NB4 (cell line): ENCODE data around the gene BBS4.
"Not testable (repeated sequence)": the region's sequence is repeated elsewhere in the genome, so short reads cannot be mapped to it uniquely, and the experiment has no call there.

Experiments used
- DNase-seq: peaks from one replicate; pipeline ENCODE4 v3.0.0; 2010; ENCODE audit warnings: low read depth
- H3K4me3 ChIP-seq: one replicate; pipeline ENCODE4 v1.5.1; 2011; ENCODE audit warnings: mild to moderate bottlenecking, low read depth, low read length, moderate library complexity
- MYC ChIP-seq: IDR thresholded peaks from 2 replicates; pipeline ENCODE4 v1.6.1; 2011; ENCODE audit warnings: low read depth, low read length
- POLR2A ChIP-seq: IDR thresholded peaks from 2 replicates; pipeline ENCODE4 v1.6.1; 2011; ENCODE audit warnings: mild to moderate bottlenecking; ENCODE audit not compliant: insufficient read length; ENCODE audit errors: extremely low read depth
- TF ChIP-seq, protein P1 (sequence below): IDR thresholded peaks from one replicate; pipeline ENCODE4 v1.5.1; 2012; ENCODE audit warnings: low read depth, low read length
- TF ChIP-seq, protein P2 (sequence below): IDR thresholded peaks from 2 replicates; pipeline ENCODE4 v1.6.1; 2011; ENCODE audit warnings: low read depth, low read length

The BBS4 gene, protein sequence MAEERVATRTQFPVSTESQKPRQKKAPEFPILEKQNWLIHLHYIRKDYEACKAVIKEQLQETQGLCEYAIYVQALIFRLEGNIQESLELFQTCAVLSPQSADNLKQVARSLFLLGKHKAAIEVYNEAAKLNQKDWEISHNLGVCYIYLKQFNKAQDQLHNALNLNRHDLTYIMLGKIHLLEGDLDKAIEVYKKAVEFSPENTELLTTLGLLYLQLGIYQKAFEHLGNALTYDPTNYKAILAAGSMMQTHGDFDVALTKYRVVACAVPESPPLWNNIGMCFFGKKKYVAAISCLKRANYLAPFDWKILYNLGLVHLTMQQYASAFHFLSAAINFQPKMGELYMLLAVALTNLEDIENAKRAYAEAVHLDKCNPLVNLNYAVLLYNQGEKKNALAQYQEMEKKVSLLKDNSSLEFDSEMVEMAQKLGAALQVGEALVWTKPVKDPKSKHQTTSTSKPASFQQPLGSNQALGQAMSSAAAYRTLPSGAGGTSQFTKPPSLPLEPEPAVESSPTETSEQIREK

DNA sequence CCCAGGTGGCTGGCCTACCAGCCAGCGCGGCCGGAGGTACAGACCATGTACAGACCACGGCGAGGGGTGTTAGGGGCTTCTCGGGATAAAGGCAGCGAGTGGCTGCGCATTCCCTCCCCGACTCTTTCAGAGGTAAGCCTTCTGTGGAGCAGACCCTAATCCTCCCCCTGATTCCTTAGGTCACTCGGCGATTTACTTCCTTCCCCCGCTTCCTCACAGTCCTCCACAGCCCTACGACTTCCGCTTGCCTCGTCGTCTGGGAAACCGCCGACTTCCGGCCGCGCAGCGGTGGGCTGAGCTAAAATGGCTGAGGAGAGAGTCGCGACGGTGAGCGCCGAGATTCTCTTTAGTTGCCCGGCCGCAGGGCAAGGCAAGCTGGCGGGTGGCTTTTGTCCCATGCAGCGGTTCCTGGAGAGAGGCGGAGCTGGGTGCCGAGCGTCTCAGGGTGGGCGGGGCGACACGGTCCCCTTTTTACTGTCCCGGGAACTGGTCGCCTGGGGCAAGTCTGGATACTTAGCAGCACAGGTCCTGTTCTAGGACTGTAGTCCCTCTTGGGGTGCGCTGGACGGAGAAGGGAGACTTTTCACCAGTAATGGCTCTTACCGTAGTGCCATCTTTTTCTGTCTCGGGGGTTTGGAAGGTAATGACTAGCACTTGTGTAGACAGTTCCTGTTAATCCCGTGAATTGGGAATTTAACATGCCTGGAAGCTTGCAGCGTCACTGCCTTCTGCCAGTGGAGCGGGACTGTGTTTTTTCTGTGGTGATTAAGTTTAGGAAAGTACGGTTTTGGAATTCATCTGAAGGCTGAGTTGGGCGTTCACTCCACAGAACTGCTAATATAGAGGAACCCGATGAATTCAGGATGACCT lies at the start of gene BBS4, which contains the start of gene HIGD2B:
BBS4 (plus strand) TSS at position 283 of the 870 bp plus-strand sequence; CDS start at position 304, 21 bp downstream.
HIGD2B (minus strand) TSS at position 258 of the 870 bp plus-strand sequence. CDS start 9,808 bp downstream, outside the sequence.
- peak within 1 kb of the TSS; percentile 99 for H3K4me3 ChIP-seq
- TF ChIP-seq, protein P1, sequence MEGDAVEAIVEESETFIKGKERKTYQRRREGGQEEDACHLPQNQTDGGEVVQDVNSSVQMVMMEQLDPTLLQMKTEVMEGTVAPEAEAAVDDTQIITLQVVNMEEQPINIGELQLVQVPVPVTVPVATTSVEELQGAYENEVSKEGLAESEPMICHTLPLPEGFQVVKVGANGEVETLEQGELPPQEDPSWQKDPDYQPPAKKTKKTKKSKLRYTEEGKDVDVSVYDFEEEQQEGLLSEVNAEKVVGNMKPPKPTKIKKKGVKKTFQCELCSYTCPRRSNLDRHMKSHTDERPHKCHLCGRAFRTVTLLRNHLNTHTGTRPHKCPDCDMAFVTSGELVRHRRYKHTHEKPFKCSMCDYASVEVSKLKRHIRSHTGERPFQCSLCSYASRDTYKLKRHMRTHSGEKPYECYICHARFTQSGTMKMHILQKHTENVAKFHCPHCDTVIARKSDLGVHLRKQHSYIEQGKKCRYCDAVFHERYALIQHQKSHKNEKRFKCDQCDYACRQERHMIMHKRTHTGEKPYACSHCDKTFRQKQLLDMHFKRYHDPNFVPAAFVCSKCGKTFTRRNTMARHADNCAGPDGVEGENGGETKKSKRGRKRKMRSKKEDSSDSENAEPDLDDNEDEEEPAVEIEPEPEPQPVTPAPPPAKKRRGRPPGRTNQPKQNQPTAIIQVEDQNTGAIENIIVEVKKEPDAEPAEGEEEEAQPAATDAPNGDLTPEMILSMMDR, result no peak
- TF ChIP-seq, protein P2, sequence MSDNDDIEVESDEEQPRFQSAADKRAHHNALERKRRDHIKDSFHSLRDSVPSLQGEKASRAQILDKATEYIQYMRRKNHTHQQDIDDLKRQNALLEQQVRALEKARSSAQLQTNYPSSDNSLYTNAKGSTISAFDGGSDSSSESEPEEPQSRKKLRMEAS, result peak; percentile 17
- TF ChIP-seq POLR2A, result peak; percentile 93
- TF ChIP-seq MYC, result no peak; the same call in 1 of the 2 replicates
- peak; percentile 95 for DNase-seq

DNA sequence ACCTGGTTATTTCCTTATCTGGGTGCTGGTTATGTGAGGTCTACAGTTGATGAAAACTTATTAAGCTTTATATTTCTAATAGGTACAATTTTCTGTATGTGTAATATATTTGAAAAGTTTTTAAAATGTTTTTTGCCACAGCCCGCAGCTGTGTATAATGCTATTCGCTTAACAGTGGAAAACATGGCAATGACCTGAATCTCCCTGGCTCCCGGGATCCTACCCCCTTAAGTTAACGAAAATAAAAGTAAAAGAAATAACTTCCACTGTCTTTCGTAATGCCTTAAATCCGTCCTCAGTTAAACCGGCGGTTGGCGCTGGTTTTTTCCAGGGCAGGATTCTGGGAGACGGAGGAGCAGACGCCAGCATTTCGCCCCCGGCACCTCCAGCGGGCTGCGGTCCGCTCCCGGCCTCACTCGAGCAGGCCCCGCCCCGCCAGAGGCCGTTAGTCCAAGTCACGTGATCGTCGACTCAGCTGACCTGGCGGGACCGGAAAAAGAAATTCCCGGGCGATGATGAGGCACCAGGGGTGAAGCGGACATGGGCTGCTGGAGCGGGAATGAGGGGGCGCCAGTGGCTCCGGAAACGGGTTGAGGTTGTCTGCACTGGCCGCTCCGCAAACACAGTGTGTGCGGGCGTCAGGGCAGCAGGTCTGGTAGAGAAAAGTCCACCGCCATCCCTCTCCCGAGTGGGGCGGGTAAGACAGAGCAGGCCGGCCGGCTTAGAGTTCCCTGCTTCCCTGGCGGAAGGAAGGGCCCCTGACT lies 49.3 kb upstream of the BBS4 start:
- DNase-seq, result peak; percentile 75
- not testable (repeated sequence) for H3K4me3 ChIP-seq

DNA sequence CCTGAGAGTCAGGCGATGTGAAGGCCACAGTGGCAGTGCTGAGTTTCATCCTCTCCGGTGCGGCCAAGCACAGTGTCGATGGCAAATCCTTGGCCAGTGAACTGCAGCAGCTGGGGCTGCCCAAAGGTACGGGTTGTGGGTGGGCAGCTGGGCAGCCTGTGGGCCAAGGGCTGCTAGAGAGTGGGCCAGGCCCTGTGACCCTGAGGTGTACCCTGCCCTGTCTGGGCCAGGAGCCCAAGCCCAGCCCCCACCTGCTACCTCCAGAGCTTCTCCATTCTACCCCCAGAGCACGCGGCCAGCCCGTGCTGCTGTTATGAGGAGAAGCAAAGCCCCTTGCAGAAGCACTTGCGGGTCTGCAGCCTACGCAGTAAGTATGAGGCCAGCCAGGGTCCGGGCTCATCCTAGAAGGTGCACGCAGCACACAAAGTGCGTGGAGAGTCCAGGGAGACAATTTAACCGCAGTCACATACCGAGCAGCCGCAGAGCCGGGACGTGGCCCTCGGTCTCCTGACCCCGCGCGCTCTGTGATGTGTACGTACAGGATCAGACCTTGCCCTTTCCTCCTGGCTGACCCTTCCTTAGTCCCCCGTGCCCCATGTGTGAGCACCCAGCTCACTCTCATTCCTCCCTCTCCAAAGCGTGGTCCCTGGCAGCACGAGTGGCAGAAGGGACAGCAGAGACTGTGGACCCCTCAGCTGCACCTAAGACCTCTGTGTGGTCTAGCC lies 46.1 kb upstream of the BBS4 start:
- not testable (repeated sequence) for DNase-seq, H3K4me3 ChIP-seq

DNA sequence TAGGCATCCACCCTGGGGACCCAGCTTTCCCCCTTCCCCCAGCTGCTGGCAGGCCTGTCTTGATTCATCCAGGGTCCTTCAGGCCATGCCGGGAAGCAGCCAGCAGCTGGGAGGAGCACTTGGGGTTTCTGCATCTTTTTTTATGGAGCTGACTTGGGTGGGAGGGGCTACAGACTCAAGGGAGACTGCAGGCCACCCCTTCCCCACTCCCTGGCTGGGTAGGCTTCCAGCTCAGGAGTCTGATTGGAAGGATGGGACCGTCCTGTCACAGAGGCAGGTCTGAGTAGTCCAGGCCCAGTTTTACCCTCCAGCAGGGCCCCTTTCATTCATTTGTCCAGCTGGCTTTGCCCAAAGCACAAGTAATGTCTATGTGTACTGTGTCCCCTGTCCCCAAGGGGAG lies 43.7 kb upstream of the BBS4 start:
- not testable (repeated sequence) for DNase-seq, H3K4me3 ChIP-seq

DNA sequence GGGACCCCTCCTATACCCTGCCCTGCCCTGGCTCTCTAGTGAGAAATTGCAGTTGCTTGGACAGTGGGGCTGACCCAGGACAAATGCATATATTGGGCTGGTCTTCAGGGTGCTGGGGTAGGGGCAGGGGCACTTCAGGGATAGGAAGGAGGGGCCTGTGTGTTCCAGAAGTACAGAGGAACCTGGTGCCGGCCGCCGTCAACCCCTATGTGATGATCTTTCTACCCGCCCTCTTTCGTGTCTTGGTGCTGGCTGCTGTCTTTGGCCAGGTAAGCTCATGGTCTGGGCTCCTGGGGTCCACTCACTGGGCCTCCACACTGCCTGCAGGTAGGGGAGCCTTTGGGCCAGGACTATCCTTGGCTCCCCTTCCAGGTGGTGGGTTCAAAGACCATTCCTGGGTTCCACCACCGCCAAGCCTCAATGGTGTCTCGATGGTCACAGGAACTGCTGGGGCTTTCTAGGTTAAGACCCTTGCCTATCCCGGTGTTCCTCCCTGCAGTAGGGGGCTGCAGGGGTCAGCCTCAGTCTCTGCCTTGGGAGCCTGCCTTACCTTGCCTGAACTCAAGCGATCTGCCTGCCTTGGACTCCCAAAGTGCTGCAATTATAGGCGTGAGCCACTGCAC lies 37.3 kb upstream of the BBS4 start:
- not testable (repeated sequence) for DNase-seq, H3K4me3 ChIP-seq

DNA sequence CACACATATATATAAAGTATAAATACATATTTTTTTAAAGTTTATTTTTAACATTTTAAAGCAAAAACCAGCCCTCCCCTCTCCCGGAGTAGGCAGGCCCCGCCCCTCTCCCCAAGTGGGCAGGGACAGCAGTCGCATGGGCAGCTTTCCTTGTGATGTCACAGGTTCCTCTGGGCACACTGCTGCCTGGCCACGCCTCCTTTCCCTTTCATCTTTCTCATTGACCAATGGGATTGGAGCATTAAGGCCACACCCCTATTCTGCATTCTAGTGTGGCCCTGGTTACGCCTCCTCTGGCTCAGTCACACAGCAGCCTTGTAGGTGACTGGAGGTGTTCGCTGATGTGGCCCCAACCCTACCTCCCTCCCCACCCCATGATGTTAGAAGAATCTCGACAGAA lies 31.6 kb upstream of the BBS4 start, which contains the start of gene GOLGA6B:
GOLGA6B (plus strand) TSS at position 301 of the 400 bp plus-strand sequence; CDS start at position 342, 41 bp downstream.
- H3K4me3 ChIP-seq, DNase-seq: not testable (repeated sequence)

DNA sequence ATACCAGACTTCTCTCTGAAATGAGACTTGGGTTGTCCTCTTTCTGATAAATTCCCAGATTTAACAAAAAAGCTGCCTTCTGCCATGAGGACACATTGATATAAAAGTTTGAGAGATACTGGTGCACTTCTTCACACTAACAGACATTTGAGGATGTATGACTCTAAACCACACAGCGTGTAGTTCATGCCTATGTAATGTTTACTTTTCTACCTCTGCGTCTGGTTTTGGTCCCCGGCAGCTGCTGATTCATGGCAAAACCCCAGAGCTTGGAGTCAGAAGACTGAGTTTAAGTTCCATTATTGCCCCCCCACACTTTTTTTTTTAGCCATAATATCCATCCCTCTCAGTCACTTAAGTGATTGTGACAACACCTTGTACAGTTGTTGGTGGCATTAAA lies 30.0 kb upstream of the BBS4 start:
- H3K4me3 ChIP-seq, result not testable (repeated sequence)

DNA sequence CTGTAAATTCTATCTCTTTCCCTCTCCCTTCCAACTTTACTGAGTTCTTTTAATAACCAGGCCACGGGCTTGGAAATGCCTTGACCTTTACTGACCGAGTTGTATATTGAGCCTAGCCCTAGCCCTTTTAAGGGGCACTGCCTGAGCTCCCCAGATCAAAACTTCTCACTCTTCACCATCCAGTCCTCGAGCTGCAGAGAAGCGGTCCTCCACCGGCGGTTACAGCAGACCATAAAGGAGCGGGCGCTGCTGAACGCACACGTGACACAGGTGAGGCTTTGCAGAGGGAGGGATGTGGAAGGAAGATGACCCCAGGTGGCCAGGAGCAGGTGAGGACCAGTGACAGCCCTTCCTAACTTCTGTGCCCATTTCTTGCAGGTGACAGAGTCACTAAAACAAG lies 24.9 kb upstream of the BBS4 start:
- DNase-seq, H3K4me3 ChIP-seq: not testable (repeated sequence)

More for the DNA sequence above, 30.0 kb upstream of the BBS4 start:
- DNase-seq, result not testable (repeated sequence)

DNA sequence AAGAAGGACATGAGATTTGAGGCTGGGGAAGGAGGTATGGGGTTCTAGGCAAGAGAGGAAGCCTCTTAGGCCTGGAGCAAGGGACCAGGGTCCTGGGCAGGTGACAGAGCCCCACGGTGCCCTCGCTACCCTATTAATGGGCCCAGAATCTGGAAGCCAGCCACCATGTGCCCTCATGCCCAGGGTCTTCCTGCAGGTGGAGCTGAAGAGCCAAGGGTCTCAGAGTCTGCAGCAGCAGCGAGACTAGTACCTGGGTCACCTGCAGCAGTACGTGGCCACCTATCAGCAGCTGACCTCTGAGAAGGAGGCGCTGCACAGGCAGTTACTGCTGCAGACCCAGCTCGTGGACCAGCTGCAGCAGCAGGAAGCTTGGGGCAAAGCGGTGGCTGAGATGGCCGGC lies 22.1 kb upstream of the BBS4 start:
- not testable (repeated sequence) for DNase-seq, H3K4me3 ChIP-seq

DNA sequence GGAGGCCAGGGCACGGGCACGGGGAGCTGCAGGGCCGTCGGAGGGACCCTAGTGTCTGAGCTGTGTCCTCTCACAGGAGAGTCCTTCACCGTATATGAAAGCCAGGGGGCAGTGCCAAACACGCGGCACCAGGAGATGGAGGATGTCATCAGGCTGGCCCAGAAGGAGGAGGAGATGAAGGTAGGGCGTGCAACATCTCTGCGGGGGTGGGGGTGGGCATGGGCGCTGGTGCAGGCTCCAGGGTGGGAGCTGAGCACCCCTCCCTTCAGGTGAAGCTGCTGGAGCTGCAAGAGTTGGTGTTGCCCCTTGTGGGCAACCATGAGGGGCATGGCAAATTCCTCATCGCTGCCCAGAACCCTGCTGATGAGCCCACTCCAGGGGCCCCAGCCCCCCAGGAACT lies 20.3 kb upstream of the BBS4 start:
- not testable (repeated sequence) for DNase-seq, H3K4me3 ChIP-seq

DNA sequence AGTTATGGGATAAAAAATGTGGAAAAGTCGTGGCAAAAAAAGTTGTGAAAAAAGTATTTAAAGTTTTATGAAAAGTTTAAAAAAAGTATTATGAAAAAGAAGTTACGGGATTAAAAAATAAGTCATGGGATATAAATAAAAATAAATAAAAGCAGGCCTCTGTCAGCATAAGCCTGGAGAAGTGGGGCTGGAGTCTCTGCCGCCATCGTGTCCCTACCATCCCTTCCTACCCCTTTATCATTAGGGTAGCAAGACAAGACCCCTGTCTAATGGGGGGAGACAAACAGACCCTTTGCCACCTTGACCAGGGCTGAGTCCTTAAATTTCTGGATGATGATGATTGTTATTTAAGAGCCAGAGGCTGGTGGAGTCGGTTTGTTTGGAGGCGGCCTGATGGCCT lies 16.2 kb upstream of the BBS4 start:
- H3K4me3 ChIP-seq, DNase-seq: not testable (repeated sequence)
